GM10266 (cell line): ENCODE measurements around the gene SEMA3G.

ENCODE experiments used
- DNase-seq: peaks from one replicate; pipeline ENCODE4 v3.0.0; 2012; ENCODE audit errors: extremely low spot score
- CTCF ChIP-seq: IDR thresholded peaks from 2 replicates; pipeline ENCODE4 v1.5.1; 2012; ENCODE audit warnings: mild to moderate bottlenecking, low read depth; ENCODE audit not compliant: control insufficient read depth, insufficient read depth; ENCODE audit errors: missing control alignments

SEMA3G gene

GRCh38 chr3:52451237-52452083, 6.6 kb upstream of the SEMA3G start:
- DNase-seq, result no peak
- TF ChIP-seq CTCF, result no peak

DNA sequence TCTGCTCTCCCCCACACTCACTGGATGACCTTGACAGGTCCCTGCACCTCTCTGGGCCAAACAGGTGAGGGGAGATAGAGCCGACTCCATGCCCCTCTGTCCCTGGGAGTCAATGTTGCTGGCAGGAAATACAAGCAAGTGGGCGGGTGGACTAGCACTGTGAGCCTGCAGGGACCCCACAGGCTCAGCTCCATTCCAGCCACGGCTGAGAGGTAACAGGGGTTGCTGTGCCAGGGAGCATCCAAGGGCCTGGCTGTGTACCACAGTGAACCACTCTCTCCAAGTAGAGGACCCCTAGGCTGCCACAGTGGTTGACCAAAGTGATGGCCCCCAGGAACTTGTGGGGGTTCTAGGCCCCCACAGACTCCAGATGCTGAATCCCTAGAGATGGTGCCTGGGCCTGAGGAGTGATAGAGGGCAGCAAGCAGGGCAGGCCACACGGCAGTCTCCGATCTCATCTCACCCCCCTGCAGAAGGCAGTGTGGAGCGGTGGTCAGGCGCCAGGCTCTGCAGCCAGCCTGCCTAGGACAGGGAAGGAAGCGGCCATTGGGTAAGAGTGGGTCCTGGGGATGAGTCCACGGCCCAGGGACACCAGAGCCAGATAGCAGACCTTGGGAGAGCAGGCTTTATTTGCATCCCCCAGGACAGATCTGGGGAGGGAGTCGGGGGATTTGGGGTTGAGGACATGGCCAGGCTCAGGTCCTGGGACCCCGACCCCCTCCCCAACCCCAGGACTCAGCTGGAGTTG, 5.8 kb upstream of the SEMA3G start:
- DNase-seq, result no peak
- TF ChIP-seq CTCF, result no peak

DNA sequence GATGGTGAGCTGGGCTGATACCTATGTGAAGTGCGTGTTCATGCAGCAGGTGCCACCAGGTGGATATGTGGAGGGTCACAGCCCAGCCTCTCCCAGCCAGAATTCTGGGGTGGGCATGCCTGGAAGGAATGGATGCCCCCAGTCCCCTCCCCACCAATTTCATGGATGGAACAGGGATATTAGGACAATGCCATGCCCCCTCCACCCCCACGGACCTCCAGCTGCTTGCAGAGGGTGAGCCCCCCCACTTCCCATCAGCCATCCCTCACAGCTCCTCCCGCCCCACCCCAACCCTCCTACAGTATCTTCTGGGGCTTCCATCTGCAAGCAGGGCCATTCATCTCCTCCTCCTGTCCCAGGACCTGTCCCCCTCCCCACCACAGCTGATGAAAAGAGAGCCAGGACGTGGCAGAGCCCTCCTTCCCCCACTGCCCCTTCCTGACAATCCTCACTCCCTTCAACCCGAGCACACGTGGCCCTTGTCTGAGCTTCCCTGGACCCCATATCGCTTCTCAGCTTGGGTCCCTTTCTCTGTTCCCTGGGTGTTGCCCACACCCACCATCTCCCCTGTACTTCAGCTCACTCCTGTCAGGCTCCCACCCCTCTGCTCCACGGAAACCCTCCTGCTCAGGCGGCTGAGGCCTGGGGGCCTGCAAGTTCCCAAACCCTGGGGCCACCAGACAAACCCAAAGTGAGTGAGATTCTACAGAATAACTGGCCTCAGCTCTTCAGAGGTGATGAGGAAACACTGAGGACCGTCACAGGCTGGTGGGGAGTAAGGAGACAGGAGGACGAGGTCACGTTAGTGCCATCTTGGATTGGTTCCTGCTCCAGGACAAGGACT, 2.8 kb upstream of the SEMA3G start:
- TF ChIP-seq CTCF, result no peak
- no peak for DNase-seq

GRCh38 chr3:52446631-52447511, 2.0 kb upstream of the SEMA3G start:
- peak; percentile 79 for DNase-seq
- peak; percentile 97 for TF ChIP-seq CTCF

GRCh38 chr3:52446042-52446441, 1.1 kb upstream of the SEMA3G start:
- TF ChIP-seq CTCF, result no peak
- DNase-seq, result no peak

DNA sequence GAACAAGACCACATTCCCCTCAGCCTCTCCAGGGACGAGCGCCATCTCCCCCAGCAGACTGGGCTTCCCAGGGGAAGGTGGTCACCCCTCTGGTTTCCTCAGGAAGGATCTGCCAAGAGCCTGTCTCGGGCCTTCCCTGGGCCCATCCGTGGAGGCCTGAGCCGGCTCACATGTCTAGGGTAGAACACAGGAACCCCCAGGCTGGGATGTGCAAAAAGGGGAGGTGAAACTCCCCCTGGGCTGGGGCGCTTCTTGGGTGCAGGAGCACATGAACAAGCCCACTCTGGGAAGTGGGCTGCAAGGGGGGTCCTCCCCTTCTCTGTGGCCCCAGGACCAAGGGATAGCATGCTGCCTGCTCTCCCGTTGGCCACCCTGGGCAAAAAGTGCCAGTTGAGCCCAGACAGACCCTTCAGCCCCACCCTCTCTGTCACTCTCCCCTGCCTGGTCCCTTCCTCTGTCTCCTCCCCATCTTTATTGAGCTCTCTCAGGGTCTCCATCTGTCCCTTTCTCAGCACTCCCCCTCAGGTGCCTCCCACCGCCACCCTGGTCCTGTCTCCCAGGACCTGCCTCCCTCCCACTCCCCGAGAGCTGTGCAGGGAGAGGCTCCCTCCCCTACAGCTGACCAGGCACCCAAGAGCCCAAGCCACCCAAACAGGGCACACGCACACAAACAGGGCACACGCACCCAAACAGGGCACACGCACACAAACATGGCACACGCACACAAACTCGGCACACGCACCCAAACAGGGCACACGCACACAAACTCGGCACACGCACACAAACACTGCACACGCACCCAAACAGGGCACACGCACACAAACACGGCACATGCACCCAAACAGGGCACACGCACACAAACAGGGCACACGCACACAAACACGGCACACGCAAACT, 864 bp downstream of the SEMA3G start:
- no peak for DNase-seq
- TF ChIP-seq CTCF, result no peak
